NCI-H128 (cell line): ENCODE measurements around the gene DUSP6.
A peak's percentile ranks its signal among the peaks of the same experiment; 100 is the strongest.

ENCODE experiments used
- DNase-seq: peaks from one replicate; lab custom pipeline; 2025; ENCODE audit not compliant: unreplicated experiment; lab: John Stamatoyannopoulos, UW

Gene DUSP6

GRCh38 chr12:89376202-89376529, 23.9 kb upstream of the DUSP6 start:
- DNase-seq, result no peak

DNA sequence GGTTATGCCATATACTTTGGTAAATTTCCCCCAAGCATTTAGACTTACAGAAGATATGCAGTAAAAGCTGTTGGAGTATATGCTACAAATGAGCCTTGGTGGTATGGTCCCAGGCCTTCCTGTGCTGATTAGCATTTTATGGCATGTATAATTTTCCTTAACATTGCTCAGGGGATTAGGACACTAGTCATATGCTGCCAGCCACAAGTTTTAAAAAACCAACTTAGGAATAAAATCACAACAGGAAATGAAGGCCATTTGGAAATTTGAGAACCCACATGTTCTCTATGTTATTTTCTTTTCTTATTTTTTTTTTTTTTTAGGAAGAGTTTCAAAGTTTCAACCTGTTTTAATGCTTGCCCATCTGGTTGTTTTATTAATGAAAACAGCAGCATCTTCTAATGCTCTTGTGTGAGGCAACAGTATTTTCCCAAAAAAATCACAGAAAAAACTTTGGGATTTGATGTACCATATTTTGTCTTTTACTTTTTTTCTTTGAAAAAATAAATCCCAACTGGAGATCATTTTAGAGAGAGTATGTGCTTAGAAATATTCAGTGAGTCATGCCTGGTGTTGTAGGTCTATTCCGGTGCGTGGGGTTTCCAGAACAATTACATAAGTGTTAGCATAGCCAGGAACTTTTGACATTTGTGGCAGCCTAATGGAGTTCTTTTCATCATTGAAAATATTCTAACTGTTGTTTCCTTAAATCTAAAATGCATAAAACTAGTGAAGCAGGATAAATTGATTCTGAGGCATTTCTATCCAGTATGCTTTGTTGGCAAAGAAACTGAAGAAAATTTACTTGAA, 21.7 kb upstream of the DUSP6 start:
- no peak for DNase-seq

DNA sequence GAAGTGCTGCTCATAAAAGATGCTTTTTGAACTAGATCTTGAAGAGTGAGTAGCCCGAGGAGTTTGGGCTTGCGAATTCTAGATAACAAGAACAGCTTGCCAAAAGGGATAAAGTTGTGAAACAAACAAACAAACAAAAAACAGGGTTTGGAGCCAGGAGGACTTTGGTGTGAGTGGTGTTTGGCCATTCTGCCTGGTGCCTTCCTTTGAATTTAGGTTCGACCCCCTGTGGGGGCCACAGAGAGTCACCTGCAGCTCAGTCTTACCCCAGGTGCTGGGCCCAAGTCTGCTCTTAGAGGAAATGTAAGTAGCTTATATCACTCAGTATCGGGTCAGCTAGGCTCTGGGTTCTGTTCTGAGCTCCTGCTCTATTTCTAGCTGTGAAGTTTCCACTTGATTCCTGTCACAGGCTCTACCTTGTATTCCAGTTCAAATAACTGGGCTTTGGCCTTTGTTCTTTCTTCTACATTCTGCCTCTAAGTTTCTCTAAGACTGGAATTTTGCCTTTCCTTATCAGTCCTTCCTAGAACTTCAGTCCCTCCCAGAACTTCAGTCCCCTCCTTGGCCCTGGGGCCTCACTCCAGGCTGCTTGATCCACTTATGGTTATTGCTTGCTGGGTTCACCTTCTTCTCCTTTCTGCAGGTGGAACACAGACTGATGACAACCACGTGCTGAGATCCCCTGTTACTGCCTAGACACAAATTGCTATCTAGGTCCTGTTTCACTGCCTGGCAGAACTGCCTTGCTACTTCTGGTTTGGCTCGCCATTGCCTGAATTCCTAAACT, 20.5 kb upstream of the DUSP6 start:
- DNase-seq, result no peak

DNA sequence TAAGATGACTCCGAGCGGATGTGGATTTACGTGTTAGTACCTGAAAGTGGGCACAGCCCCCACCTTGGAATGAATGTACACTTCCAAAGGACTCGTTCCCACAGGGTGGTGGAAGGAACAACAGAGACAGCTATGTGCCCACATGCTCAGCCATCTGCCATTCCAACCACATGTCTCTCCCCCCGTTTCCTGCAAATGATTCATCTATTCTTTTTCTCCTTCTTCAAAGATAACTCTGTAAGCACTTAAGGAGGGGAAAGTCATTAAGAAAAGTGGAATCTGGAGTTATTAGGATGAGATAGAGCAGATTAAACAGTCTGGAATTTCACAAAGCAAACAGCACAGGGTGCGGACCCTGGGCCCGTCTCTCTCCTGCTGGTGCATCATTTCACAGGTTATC, 18.5 kb upstream of the DUSP6 start:
- no peak for DNase-seq

DNA sequence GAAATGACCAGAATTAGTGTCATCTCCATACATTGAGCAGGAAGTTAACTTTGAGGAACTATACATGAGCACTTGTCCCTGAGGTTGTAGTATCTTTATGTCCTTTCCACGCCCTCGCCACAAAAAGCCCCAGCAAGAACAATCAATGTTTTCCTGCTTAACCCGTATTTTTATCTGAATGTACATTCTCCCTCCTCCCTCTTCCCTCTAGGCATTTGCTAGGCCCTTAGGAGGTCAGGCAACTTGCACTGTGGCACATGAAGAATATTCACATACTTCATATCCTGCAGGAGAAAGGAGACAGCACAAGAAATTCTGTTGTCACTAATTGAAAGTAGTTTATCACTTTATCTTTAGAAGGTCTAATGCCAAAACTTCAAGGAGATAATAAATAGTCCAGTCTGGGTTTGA, 18.1 kb upstream of the DUSP6 start:
- DNase-seq, result no peak

DNA sequence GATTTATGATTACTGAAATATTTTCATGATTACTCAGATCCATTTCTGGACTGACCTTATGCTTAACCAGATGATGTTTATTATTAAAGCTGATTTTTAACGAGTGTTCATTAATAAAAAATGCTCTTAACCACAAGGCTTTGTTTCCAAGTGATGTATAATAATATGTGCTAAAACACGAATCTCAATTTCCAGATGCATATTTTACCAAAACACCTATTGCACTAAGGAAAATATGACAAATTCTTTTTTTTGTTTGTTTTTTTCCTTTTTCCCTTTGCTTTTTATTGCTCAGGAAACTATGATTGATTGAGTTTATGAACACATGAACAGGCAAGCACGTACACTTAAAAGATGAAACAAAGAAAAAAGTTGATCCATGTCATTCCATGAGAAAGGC, 16.9 kb upstream of the DUSP6 start:
- DNase-seq, result no peak

- DNase-seq, result no peak
Measured at GRCh38 chr12:89368391-89368790, 16.1 kb upstream of the DUSP6 start.

DNA sequence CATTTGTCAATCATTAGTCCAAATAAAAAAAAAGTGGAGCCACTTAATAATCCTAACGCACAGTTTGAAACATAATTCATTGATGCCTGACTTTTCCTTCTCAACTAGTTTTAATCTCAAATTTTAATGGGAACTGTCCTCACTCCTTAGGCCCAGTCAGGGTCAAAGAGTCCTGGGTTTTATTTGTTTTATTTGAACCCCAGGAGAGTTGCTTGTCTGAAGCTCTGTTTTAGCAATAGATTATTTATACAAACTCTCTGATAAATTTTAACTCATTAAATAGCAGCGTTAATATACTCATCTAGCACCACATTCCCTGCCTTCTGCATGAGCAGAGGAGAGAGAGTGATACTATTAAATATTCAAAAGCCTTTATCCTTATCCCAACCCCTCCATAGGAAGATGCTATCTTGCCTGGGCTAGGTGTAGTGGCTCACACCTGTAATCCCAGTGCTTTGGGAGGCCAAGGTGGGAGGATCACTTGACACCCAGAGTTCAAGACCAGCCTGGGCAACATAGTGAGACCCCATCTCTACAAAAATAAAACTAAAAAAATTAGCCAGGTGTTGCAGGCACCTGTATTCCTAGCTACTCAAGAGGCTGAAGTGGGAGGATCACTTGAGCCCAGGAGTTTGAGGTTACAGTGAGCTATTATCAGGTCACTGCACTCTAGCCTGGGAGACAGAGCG, 14.5 kb upstream of the DUSP6 start:
- DNase-seq, result no peak

DNA sequence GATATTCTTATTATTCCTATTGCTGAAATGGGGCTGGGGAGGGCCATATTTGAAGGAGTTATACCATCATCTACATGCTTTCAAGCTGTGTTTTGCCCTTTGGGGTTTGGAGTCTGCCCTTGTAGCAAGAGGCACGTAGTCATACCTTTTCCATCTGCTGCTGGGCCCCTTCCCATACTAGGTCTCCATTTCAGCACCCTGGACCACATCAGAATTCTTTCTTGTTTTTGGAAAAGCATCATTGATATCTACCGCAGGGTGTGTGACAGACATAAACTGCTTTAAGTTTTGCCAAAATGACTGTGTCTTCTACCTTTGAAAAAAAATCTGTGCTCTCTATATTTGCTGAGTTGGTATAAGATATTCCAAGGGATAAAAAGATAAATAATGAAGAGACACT, 12.3 kb upstream of the DUSP6 start:
- no peak for DNase-seq

DNA sequence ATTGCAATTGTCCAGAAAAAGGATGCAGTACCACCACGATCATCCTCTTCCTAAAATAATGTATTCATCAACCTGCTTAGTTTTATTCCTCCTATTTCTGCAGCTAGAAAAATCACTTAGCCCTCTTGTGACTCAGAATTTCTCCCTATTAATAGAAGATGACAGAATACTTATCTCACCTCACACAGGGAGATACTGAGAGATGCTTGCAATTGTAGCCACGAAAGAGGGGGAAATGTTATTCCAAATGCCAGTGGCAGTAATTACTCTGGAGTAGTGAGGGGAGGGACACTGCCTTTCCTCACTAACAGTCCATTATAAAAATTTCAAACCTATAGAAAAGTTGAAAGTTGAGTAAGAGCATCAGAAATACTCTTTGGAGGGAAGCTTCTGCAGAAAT, 11.8 kb upstream of the DUSP6 start:
- DNase-seq, result no peak

GRCh38 chr12:89363582-89363981, 11.3 kb upstream of the DUSP6 start:
- no peak for DNase-seq

- no peak for DNase-seq
Measured at GRCh38 chr12:89363084-89363483, 10.8 kb upstream of the DUSP6 start.

DNA sequence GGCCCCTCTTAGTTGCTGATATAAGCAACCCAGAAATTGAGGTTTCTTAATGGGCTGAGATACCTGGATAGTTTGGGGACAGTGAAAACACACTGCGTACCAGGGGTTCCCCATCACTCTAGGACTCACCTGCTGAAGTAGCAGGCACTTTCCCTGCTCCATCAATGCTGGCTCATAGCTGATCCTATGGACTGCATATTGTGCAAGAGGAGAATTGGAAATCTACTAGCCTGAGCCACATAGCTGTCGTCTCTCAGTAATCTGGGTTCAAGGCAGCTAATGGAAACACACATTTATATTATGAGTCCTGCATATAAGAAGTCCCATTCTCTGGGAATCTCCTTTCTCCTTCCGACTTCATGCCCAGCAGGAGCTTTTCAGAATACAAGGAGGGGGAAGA, 7.3 kb upstream of the DUSP6 start:
- no peak for DNase-seq

DNA sequence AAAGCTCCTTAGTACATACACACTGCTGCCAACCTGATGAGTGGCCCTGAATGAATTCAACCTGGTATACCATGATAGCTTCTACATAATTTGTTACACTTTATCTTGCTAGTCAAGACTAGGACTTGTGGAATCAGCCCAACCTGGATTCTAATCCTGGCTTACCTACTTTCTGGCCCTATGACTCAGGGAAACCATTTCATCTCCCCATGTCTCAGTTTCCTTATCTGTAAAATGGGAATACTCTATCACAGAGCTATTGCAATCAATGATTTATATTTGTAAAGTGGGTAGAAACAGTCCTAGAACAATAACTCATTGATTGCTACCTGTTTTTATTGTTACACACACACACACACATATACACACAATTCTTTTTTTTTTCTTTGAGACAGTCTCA, 6.5 kb upstream of the DUSP6 start:
- DNase-seq, result no peak

GRCh38 chr12:89357297-89357730, 5.0 kb upstream of the DUSP6 start:
- no peak for DNase-seq

- DNase-seq, result no peak
Measured at GRCh38 chr12:89356069-89356665, 3.9 kb upstream of the DUSP6 start.

DNA sequence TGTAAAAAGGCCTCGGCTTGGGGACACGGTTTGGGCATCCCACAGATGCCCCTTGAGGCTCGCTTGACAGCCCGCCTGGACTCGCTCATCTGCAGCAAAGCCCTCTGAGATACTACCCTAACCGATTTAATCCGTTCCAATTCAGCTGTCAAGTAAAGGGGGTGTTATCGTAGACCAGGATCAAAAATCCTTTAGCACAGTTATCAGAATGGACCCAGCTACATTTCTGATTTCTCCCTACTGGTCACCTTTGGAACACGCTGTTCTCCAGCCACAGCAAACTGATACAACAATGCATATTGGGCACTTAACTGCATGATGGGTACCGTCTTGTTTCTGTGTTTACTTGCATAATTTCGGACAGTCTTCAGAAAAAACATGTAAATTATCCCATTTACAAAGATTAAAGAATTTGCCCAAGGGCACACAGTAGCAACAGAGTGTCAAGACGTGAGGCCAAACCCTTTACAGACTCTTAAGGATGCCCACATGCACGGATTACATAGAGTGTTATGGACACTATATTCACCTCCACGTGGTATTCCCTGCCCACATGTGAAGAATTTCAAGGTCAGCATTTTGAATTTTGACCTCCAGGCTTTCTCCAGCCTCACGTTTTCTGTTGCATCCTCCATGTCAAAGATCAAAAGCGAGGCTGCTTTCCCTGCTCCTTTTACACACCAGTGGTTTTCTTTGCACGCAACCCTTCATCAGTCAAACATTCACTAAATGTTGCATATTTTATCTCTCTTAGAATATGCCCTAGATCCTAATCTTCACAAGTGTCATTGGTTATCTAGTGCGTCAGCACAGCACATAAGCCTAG, 3.2 kb upstream of the DUSP6 start:
- no peak for DNase-seq

- no peak for DNase-seq
Measured at GRCh38 chr12:89354612-89355067, 2.3 kb upstream of the DUSP6 start.

- DNase-seq, result peak; percentile 64
Measured at GRCh38 chr12:89353823-89354611, 1.7 kb upstream of the DUSP6 start.
